GM23338 (cell line): ENCODE measurements around the gene DENND5B. TPM values are rescaled to one million over a fixed set of nuclear protein-coding genes. Genes with fewer than 3 reads are reported as not detected.

ENCODE experiments used
- ATAC-seq: fragments of 200-7000 bp; cut with Tn5 transposase; 3 replicates; pipeline ENCODE4 v1.9.1; 2020
- DNase-seq: peaks from one replicate; pipeline ENCODE4 v3.0.0-alpha.2; 2015; ENCODE audit warnings: low spot score
- H2AFZ ChIP-seq: fragments of 200-600 bp; sonication (generic); 2 replicates; pipeline ENCODE4 v1.8.0; 2016; ENCODE audit warnings: antibody characterized with exemption, mild to moderate bottlenecking, moderate library complexity
- H3F3A ChIP-seq: fragments of 200-600 bp; sonication (generic); replicated peaks from 2 replicates; pipeline ENCODE4 v1.8.0; 2017; ENCODE audit warnings: antibody characterized with exemption, mixed run types, low read depth
- H3K27ac ChIP-seq: fragments of 200-600 bp; sonication (generic); 2 replicates; pipeline ENCODE4 v1.6.1; 2016; ENCODE audit warnings: low read depth
- H3K27me3 ChIP-seq: fragments of 200-600 bp; sonication (generic); 2 replicates; pipeline ENCODE4 v1.8.0; 2016; ENCODE audit warnings: mild to moderate bottlenecking, mixed run types, moderate library complexity; ENCODE audit not compliant: insufficient read depth
- H3K36me3 ChIP-seq: fragments of 200-600 bp; sonication (generic); 2 replicates; pipeline ENCODE4 v1.8.0; 2016; ENCODE audit warnings: mild to moderate bottlenecking; ENCODE audit not compliant: insufficient read depth
- H3K4me1 ChIP-seq: fragments of 200-600 bp; sonication (generic); 2 replicates; pipeline ENCODE4 v1.8.0; 2016; ENCODE audit warnings: mild to moderate bottlenecking, moderate library complexity; ENCODE audit not compliant: insufficient read depth
- H3K4me2 ChIP-seq: fragments of 200-600 bp; sonication (generic); 2 replicates; pipeline ENCODE4 v1.7.1; 2017; ENCODE audit warnings: mixed run types
- H3K4me3 ChIP-seq: fragments of 200-600 bp; sonication (generic); 2 replicates; pipeline ENCODE4 v1.6.1; 2016; ENCODE audit warnings: mixed run types
- H3K79me2 ChIP-seq: fragments of 200-600 bp; sonication (generic); replicated peaks from 2 replicates; pipeline ENCODE4 v1.8.0; 2017; ENCODE audit warnings: mild to moderate bottlenecking; ENCODE audit not compliant: insufficient read depth
- H3K9me2 ChIP-seq: fragments of 200-600 bp; sonication (generic); 2 replicates; pipeline ENCODE4 v1.8.0; 2017; ENCODE audit not compliant: insufficient read depth
- H4K20me1 ChIP-seq: fragments of 200-600 bp; sonication (generic); replicated peaks from 2 replicates; pipeline ENCODE4 v1.8.0; 2017; ENCODE audit warnings: mild to moderate bottlenecking; ENCODE audit not compliant: insufficient read depth
- H3K27ac Mint-ChIP-seq: 2 replicates; pipeline ENCODE4 v1.8.0; 2020; ENCODE audit warnings: inconsistent platforms, mild to moderate bottlenecking, moderate library complexity, mixed read lengths
- H3K27me3 Mint-ChIP-seq: 3 replicates; pipeline ENCODE4 v1.8.0; 2022; ENCODE audit warnings: low read depth, mild to moderate bottlenecking, moderate library complexity, mixed read lengths, inconsistent platforms; ENCODE audit not compliant: insufficient read depth, poor library complexity
- H3K36me3 Mint-ChIP-seq: 3 replicates; pipeline ENCODE4 v1.8.0; 2021; ENCODE audit warnings: low read depth, mild to moderate bottlenecking, inconsistent platforms, moderate library complexity, mixed read lengths
- H3K4me1 Mint-ChIP-seq: 3 replicates; pipeline ENCODE4 v1.8.0; 2020; ENCODE audit warnings: mild to moderate bottlenecking, inconsistent platforms, mixed read lengths
- H3K4me3 Mint-ChIP-seq: 3 replicates; pipeline ENCODE4 v1.8.0; 2021; ENCODE audit warnings: moderate library complexity, mild to moderate bottlenecking, inconsistent platforms, mixed read lengths
- H3K9me3 Mint-ChIP-seq: 3 replicates; pipeline ENCODE4 v1.8.0; 2020; ENCODE audit warnings: moderate library complexity, mild to moderate bottlenecking, inconsistent platforms, mixed read lengths
- CREB1 ChIP-seq: fragments of 250-450 bp; sonication (Bioruptor Pico); IDR thresholded peaks from 2 replicates; pipeline ENCODE4 v1.5.0; 2020; ENCODE audit warnings: low read depth, mild to moderate bottlenecking, moderate library complexity
- CTCF ChIP-seq, 2 experiments: fragments of 200-600 bp in 1 of 2; sonication (generic) in 1 of 2; conservative IDR thresholded peaks; 2 replicates each; pipeline versions ENCODE4 v1.5.1 to v1.6.1; 2016 to 2017; ENCODE audit warnings: antibody characterized with exemption in 2 of 2, low read depth in 2 of 2, mild to moderate bottlenecking in 2 of 2, moderate library complexity in 1 of 2
- EZH2 ChIP-seq: fragments of 200-600 bp; sonication (generic); IDR thresholded peaks from one replicate; pipeline ENCODE4 v1.8.0; 2017; ENCODE audit warnings: antibody characterized with exemption, mild to moderate bottlenecking, low read depth; ENCODE audit not compliant: unreplicated experiment
- EZH2phosphoT487 ChIP-seq: fragments of 200-600 bp; sonication (generic); IDR thresholded peaks from one replicate; pipeline ENCODE4 v1.8.1; 2018; ENCODE audit warnings: antibody characterized with exemption; ENCODE audit not compliant: unreplicated experiment
- JUNB ChIP-seq: IDR thresholded peaks from one replicate; pipeline ENCODE4 v1.6.1; 2016; ENCODE audit warnings: antibody characterized with exemption; ENCODE audit not compliant: unreplicated experiment
- NANOG ChIP-seq: IDR thresholded peaks from 2 replicates; pipeline ENCODE4 v1.6.1; 2016; ENCODE audit warnings: antibody characterized with exemption, borderline replicate concordance
- POLR2AphosphoS5 ChIP-seq: IDR thresholded peaks from 2 replicates; pipeline ENCODE4 v1.6.1; 2016; ENCODE audit warnings: antibody characterized with exemption, low read depth
- REST ChIP-seq: IDR thresholded peaks from one replicate; pipeline ENCODE4 v1.6.1; 2018; ENCODE audit warnings: antibody characterized with exemption; ENCODE audit not compliant: unreplicated experiment
- STAT1 ChIP-seq: IDR thresholded peaks from one replicate; pipeline ENCODE4 v1.6.1; 2016; ENCODE audit warnings: antibody characterized with exemption; ENCODE audit not compliant: unreplicated experiment
- ZNF114 ChIP-seq: fragments of 250-450 bp; sonication (Bioruptor Pico); IDR thresholded peaks from 2 replicates; pipeline ENCODE4 v1.5.0; 2020; ENCODE audit warnings: mild to moderate bottlenecking, moderate library complexity
- ZNF331 ChIP-seq: fragments of 250-450 bp; sonication (Bioruptor Pico); IDR thresholded peaks from 2 replicates; pipeline ENCODE4 v1.5.0; 2020; ENCODE audit warnings: low read depth, mild to moderate bottlenecking, moderate library complexity
- ZNF462 ChIP-seq: fragments of 250-450 bp; sonication (Bioruptor Pico); IDR thresholded peaks from 2 replicates; pipeline ENCODE4 v1.5.0; 2020; ENCODE audit warnings: mild to moderate bottlenecking, moderate library complexity
- polyA plus RNA-seq: library from polyadenylated mRNA; unstranded; fragments of >200 nt; fragmentation: Nextera tagmentation; extraction: Ambion mirVana; gene quantifications from 2 replicates; pipeline ENCODE4 v1.2.1, GENCODE V29; 2016
- total RNA-seq: library from RNA; depleted of rRNA; stranded (reverse); fragments of >200 nt; shearing (Covaris generic); gene quantifications from 2 replicates; pipeline ENCODE4 v1.2.3, GENCODE V29; 2014
- TF ChIP-seq, protein P1 (sequence below): IDR thresholded peaks from 2 replicates; pipeline ENCODE4 v1.6.1; 2016; ENCODE audit warnings: antibody characterized with exemption

Gene DENND5B
- total and polyA plus RNA-seq, 2 experiments from 2014 or later = 6.5 to 17.2 TPM

- TF ChIP-seq JUNB (no peak), ZNF331 (CRISPR knock-in tag) (no peak), CTCF (conservative IDR thresholded peaks at IDR 0.05; ENCODE audit: low read depth in 2 of 2) (no peak), EZH2 (no peak), ZNF462 (CRISPR knock-in tag) (no peak), NANOG (no peak), STAT1 (no peak), CREB1 (CRISPR knock-in tag) (no peak), POLR2AphosphoS5 (no peak), REST (no peak), ZNF114 (CRISPR knock-in tag) (no peak), EZH2phosphoT487 (no peak)
- TF ChIP-seq, protein P1, sequence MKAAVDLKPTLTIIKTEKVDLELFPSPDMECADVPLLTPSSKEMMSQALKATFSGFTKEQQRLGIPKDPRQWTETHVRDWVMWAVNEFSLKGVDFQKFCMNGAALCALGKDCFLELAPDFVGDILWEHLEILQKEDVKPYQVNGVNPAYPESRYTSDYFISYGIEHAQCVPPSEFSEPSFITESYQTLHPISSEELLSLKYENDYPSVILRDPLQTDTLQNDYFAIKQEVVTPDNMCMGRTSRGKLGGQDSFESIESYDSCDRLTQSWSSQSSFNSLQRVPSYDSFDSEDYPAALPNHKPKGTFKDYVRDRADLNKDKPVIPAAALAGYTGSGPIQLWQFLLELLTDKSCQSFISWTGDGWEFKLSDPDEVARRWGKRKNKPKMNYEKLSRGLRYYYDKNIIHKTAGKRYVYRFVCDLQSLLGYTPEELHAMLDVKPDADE = no peak
- Histone ChIP-seq H3K4me2 (no peak overlapping the region), H3K27ac (no peak overlapping the region), H3K79me2 (no peaks in the 10 kb centered on the region; the same call in 1 of the 2 replicates), H3F3A (no peaks in the 10 kb centered on the region), H4K20me1 (no peaks in the 10 kb centered on the region), H3K27me3 (no peaks in the 10 kb centered on the region), H2AFZ (no peak overlapping the region), H3K9me2 (no peaks in the 10 kb centered on the region), H3K4me1 (no peaks in the 10 kb centered on the region), H3K4me3 (no peak overlapping the region), H3K36me3 (no peaks in the 10 kb centered on the region)
- Mint-ChIP-seq H3K27ac (no peak overlapping the region; the same call in 1 of the 2 replicates), H3K27me3 (peaks cover 7% of the 10 kb centered on the region), H3K36me3 (peaks cover 19% of the 10 kb centered on the region), H3K9me3 (no peaks in the 10 kb centered on the region), H3K4me1 (peaks cover 13% of the 10 kb centered on the region), H3K4me3 (no peak overlapping the region)
- no peak for DNase-seq
- ATAC-seq = no peak
Observed at GRCh38 chr12:31491241-31491794, 99.6 kb downstream of the DENND5B start.
